ENCODE data around the gene S100A14. TPM values are rescaled to one million over a fixed set of nuclear protein-coding genes. Genes with fewer than 3 reads are reported as not detected.

S100A14 gene
- total RNA-seq, 1 experiment from 2014 or later: 2.1 TPM

- TF ChIP-seq, protein P1, sequence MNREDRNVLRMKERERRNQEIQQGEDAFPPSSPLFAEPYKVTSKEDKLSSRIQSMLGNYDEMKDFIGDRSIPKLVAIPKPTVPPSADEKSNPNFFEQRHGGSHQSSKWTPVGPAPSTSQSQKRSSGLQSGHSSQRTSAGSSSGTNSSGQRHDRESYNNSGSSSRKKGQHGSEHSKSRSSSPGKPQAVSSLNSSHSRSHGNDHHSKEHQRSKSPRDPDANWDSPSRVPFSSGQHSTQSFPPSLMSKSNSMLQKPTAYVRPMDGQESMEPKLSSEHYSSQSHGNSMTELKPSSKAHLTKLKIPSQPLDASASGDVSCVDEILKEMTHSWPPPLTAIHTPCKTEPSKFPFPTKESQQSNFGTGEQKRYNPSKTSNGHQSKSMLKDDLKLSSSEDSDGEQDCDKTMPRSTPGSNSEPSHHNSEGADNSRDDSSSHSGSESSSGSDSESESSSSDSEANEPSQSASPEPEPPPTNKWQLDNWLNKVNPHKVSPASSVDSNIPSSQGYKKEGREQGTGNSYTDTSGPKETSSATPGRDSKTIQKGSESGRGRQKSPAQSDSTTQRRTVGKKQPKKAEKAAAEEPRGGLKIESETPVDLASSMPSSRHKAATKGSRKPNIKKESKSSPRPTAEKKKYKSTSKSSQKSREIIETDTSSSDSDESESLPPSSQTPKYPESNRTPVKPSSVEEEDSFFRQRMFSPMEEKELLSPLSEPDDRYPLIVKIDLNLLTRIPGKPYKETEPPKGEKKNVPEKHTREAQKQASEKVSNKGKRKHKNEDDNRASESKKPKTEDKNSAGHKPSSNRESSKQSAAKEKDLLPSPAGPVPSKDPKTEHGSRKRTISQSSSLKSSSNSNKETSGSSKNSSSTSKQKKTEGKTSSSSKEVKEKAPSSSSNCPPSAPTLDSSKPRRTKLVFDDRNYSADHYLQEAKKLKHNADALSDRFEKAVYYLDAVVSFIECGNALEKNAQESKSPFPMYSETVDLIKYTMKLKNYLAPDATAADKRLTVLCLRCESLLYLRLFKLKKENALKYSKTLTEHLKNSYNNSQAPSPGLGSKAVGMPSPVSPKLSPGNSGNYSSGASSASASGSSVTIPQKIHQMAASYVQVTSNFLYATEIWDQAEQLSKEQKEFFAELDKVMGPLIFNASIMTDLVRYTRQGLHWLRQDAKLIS (CRISPR knock-in tag; IDR thresholded peaks at IDR 0.05; ENCODE audit: borderline replicate concordance): 0 out of 2 replicates have a peak, but pooled peaks have one; percentile 38
- TF ChIP-seq TP53 (CRISPR knock-in tag; IDR thresholded peaks at IDR 0.05) (0 out of 2 replicates have a peak, but pooled peaks have one; percentile 28), ZNF219 (CRISPR knock-in tag; IDR thresholded peaks at IDR 0.05; ENCODE audit: borderline replicate concordance) (0 out of 2 replicates have a peak, but pooled peaks have one; percentile 47), RORB (CRISPR knock-in tag; IDR thresholded peaks at IDR 0.05) (no peak), ZNF425 (CRISPR knock-in tag; conservative IDR thresholded peaks at IDR 0.05) (no peak), ARID4B (CRISPR knock-in tag; IDR thresholded peaks at IDR 0.05; ENCODE audit: borderline replicate concordance) (peak; percentile 78), TEAD4 (CRISPR knock-in tag; IDR thresholded peaks at IDR 0.05) (0 out of 2 replicates have a peak, but pooled peaks have one; percentile 32), FOXP1 (CRISPR knock-in tag; IDR thresholded peaks at IDR 0.05; ENCODE audit: borderline replicate concordance) (peak; percentile 87)
- TF ChIP-seq, protein P2, sequence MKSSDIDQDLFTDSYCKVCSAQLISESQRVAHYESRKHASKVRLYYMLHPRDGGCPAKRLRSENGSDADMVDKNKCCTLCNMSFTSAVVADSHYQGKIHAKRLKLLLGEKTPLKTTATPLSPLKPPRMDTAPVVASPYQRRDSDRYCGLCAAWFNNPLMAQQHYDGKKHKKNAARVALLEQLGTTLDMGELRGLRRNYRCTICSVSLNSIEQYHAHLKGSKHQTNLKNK (CRISPR knock-in tag; IDR thresholded peaks at IDR 0.05): no peak
- TF ChIP-seq, protein P3, sequence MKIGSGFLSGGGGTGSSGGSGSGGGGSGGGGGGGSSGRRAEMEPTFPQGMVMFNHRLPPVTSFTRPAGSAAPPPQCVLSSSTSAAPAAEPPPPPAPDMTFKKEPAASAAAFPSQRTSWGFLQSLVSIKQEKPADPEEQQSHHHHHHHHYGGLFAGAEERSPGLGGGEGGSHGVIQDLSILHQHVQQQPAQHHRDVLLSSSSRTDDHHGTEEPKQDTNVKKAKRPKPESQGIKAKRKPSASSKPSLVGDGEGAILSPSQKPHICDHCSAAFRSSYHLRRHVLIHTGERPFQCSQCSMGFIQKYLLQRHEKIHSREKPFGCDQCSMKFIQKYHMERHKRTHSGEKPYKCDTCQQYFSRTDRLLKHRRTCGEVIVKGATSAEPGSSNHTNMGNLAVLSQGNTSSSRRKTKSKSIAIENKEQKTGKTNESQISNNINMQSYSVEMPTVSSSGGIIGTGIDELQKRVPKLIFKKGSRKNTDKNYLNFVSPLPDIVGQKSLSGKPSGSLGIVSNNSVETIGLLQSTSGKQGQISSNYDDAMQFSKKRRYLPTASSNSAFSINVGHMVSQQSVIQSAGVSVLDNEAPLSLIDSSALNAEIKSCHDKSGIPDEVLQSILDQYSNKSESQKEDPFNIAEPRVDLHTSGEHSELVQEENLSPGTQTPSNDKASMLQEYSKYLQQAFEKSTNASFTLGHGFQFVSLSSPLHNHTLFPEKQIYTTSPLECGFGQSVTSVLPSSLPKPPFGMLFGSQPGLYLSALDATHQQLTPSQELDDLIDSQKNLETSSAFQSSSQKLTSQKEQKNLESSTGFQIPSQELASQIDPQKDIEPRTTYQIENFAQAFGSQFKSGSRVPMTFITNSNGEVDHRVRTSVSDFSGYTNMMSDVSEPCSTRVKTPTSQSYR (CRISPR knock-in tag; IDR thresholded peaks at IDR 0.05): peak; percentile 51; the same call in 1 of the 2 replicates
Observed at GRCh38 chr1:153633754-153634665, 17.9 kb upstream of the S100A14 start, which contains the start of gene CHTOP (continued).

All from WTC11 (cell line).